Fibroblast of mammary gland (primary cell): ENCODE data around the gene CGB3.

Experiments
- DNase-seq: peaks from one replicate; pipeline ENCODE4 v3.0.0-alpha.2; 2010; ENCODE audit warnings: low read depth
- H3K4me3 ChIP-seq: 2 replicates; pipeline ENCODE4 v1.5.1; 2011; ENCODE audit warnings: low read depth, mild to moderate bottlenecking, low read length, moderate library complexity; ENCODE audit not compliant: control insufficient read depth
- CTCF ChIP-seq: conservative IDR thresholded peaks from 2 replicates; pipeline ENCODE4 v1.5.1; 2011; ENCODE audit warnings: low read depth, low read length, inconsistent platforms; ENCODE audit not compliant: control insufficient read depth, insufficient read depth

CGB3 gene

GRCh38 chr19:48991873-48992580, 32.1 kb downstream of the CGB3 start:
- peak; percentile 80 for DNase-seq
- H3K4me3 ChIP-seq = peak overlapping the region; percentile 95
- no peak for TF ChIP-seq CTCF

- no peak for DNase-seq
- no peak for TF ChIP-seq CTCF
- no peak overlapping the region for H3K4me3 ChIP-seq
Measured at GRCh38 chr19:48991011-48991609, 33.0 kb downstream of the CGB3 start.

- no peak overlapping the region for H3K4me3 ChIP-seq
- TF ChIP-seq CTCF = no peak
- peak; percentile 27 for DNase-seq
Measured at GRCh38 chr19:48990400-48990799, 33.7 kb downstream of the CGB3 start.

- TF ChIP-seq CTCF = no peak
- no peak for DNase-seq
- no peak overlapping the region for H3K4me3 ChIP-seq
Measured at GRCh38 chr19:48989701-48990291, 34.3 kb downstream of the CGB3 start.

- TF ChIP-seq CTCF = no peak
- H3K4me3 ChIP-seq = no peak overlapping the region
- no peak for DNase-seq
Measured at GRCh38 chr19:48988860-48989259, 35.3 kb downstream of the CGB3 start.

- no peak overlapping the region for H3K4me3 ChIP-seq
- DNase-seq = no peak
- TF ChIP-seq CTCF = no peak
Measured at GRCh38 chr19:48988286-48988685, 35.8 kb downstream of the CGB3 start.

- H3K4me3 ChIP-seq = no peak overlapping the region
- DNase-seq = no peak
- TF ChIP-seq CTCF = no peak
Measured at GRCh38 chr19:48987323-48987722, 36.8 kb downstream of the CGB3 start.
